ENCODE measurements around the gene CXCR1.
"Not testable (repeated sequence)": the region's sequence is repeated elsewhere in the genome, so short reads cannot be mapped to it uniquely, and the experiment has no call there.

The CXCR1 gene

GRCh38 chr2:218123986-218124385, 42.8 kb downstream of the CXCR1 start:
- H3K9ac ChIP-seq = no peak overlapping the region
- H3K4me2 ChIP-seq = no peak overlapping the region
- H3K9me3 ChIP-seq = peaks cover 27% of the 10 kb centered on the region
- H3K4me3 ChIP-seq = no peak overlapping the region
- H3K36me3 ChIP-seq = no peaks in the 10 kb centered on the region
- H4K20me1 ChIP-seq = no peaks in the 10 kb centered on the region
- peaks cover 15% of the 10 kb centered on the region; the same call in 1 of the 2 replicates for H3K4me1 ChIP-seq
- no peaks in the 10 kb centered on the region for H3K27me3 ChIP-seq
- no peak for TF ChIP-seq Cebpa-rat (IDR thresholded peaks at IDR 0.05)
- no peak overlapping the region for H3K27ac ChIP-seq

GRCh38 chr2:218122286-218122685, 44.5 kb downstream of the CXCR1 start:
- H3K27ac ChIP-seq, H3K9ac ChIP-seq, H3K36me3 ChIP-seq, H3K27me3 ChIP-seq, H3K4me2 ChIP-seq, H3K4me3 ChIP-seq, H4K20me1 ChIP-seq: not testable (repeated sequence)
- Histone ChIP-seq H3K4me1 (peaks cover 15% of the 10 kb centered on the region; the same call in 1 of the 2 replicates), H3K9me3 (peaks cover 36% of the 10 kb centered on the region)

GRCh38 chr2:218121789-218122188, 45.0 kb downstream of the CXCR1 start:
- not testable (repeated sequence) for H4K20me1 ChIP-seq, H3K4me2 ChIP-seq, H3K27ac ChIP-seq, H3K27me3 ChIP-seq, H3K36me3 ChIP-seq, H3K4me3 ChIP-seq, H3K9ac ChIP-seq
- Histone ChIP-seq H3K9me3 (peaks cover 41% of the 10 kb centered on the region), H3K4me1 (peaks cover 15% of the 10 kb centered on the region; the same call in 1 of the 2 replicates)
